Measurements from ENCODE around the gene RIN3. TPM values are rescaled to one million over a fixed set of nuclear protein-coding genes. Genes with fewer than 3 reads are reported as not detected.

Gene RIN3
- total and polyA plus RNA-seq, 2 of the 4 experiments (the other 2 are of a cell fraction) = 2.5 to 11.1 TPM

GRCh38 chr14:92692822-92693226 is 179.2 kb downstream of the RIN3 start (continued):
- TF ChIP-seq, protein P1, sequence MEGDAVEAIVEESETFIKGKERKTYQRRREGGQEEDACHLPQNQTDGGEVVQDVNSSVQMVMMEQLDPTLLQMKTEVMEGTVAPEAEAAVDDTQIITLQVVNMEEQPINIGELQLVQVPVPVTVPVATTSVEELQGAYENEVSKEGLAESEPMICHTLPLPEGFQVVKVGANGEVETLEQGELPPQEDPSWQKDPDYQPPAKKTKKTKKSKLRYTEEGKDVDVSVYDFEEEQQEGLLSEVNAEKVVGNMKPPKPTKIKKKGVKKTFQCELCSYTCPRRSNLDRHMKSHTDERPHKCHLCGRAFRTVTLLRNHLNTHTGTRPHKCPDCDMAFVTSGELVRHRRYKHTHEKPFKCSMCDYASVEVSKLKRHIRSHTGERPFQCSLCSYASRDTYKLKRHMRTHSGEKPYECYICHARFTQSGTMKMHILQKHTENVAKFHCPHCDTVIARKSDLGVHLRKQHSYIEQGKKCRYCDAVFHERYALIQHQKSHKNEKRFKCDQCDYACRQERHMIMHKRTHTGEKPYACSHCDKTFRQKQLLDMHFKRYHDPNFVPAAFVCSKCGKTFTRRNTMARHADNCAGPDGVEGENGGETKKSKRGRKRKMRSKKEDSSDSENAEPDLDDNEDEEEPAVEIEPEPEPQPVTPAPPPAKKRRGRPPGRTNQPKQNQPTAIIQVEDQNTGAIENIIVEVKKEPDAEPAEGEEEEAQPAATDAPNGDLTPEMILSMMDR (conservative IDR thresholded peaks at IDR 0.05; ENCODE audit: low read depth, low read length) = no peak
- TF ChIP-seq RAD21 (IDR thresholded peaks at IDR 0.05; ENCODE audit: low read length) (no peak), CEBPB (IDR thresholded peaks at IDR 0.05; ENCODE audit: low read depth, low read length) (no peak), SMC3 (IDR thresholded peaks at IDR 0.05; ENCODE audit: low read depth, low read length) (no peak), FOS (IDR thresholded peaks at IDR 0.05; ENCODE audit: low read depth, low read length) (no peak), CHD1 (IDR thresholded peaks at IDR 0.05; ENCODE audit: low read depth, low read length) (no peak)
